ENCODE measurements around the gene COL10A1.

GRCh38 chr6:116145803-116146675, 20.1 kb upstream of the COL10A1 start:
- TF ChIP-seq CTCF (IDR thresholded peaks at IDR 0.05) (no peak), POLR2A (IDR thresholded peaks at IDR 0.05) (no peak)
